ENCODE results near the gene VPS4B. TPM values are rescaled to one million over a fixed set of nuclear protein-coding genes. Genes with fewer than 3 reads are reported as not detected.
A peak's percentile ranks its signal among the peaks of the same experiment; 100 is the strongest.

Gene VPS4B
- total and polyA plus RNA-seq, 8 donors = 48.2 to 71.4 (median 54.5) TPM

DNA sequence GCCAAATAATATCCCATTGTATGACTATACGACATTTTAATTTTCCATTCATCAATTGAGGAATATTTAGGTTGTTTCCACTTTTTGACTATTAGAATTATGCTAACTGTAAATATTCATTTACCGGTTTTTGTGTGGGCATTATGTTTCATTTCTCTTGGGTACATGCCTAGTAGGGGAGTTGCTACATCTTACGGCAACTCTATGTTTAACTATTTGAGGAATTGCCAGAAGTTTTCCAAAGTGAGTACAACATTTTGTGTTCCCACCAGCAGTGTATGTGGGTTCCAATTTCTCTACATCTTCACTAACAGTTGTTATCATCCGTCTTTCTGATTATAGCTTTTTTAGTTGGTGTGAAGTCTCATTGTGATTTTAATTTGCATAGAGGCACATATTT lies 53.7 kb downstream of the VPS4B start:
- Histone ChIP-seq H3K4me3 (peak overlapping the region in 1 of 2 donors; percentile 69), H3K9me3 (no peaks in the 10 kb centered on the region), H3K27me3 (no peaks in the 10 kb centered on the region), H3K4me1 (peaks cover 0 to 31% of the 10 kb centered on the region in 2 donors), H3K36me3 (no peaks in the 10 kb centered on the region), H3K27ac (no peak overlapping the region)
- ATAC-seq (no peak), DNase-seq (no peak)
- TF ChIP-seq, protein P1, sequence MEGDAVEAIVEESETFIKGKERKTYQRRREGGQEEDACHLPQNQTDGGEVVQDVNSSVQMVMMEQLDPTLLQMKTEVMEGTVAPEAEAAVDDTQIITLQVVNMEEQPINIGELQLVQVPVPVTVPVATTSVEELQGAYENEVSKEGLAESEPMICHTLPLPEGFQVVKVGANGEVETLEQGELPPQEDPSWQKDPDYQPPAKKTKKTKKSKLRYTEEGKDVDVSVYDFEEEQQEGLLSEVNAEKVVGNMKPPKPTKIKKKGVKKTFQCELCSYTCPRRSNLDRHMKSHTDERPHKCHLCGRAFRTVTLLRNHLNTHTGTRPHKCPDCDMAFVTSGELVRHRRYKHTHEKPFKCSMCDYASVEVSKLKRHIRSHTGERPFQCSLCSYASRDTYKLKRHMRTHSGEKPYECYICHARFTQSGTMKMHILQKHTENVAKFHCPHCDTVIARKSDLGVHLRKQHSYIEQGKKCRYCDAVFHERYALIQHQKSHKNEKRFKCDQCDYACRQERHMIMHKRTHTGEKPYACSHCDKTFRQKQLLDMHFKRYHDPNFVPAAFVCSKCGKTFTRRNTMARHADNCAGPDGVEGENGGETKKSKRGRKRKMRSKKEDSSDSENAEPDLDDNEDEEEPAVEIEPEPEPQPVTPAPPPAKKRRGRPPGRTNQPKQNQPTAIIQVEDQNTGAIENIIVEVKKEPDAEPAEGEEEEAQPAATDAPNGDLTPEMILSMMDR (IDR thresholded peaks at IDR 0.05) = no peak
- intact Hi-C loops (cut with DNase I) = loop anchor here in 1 of 2 donors (10.0 kb wide), 1 partner anchor 56 kb away; the partner anchor contains the start of gene VPS4B

DNA sequence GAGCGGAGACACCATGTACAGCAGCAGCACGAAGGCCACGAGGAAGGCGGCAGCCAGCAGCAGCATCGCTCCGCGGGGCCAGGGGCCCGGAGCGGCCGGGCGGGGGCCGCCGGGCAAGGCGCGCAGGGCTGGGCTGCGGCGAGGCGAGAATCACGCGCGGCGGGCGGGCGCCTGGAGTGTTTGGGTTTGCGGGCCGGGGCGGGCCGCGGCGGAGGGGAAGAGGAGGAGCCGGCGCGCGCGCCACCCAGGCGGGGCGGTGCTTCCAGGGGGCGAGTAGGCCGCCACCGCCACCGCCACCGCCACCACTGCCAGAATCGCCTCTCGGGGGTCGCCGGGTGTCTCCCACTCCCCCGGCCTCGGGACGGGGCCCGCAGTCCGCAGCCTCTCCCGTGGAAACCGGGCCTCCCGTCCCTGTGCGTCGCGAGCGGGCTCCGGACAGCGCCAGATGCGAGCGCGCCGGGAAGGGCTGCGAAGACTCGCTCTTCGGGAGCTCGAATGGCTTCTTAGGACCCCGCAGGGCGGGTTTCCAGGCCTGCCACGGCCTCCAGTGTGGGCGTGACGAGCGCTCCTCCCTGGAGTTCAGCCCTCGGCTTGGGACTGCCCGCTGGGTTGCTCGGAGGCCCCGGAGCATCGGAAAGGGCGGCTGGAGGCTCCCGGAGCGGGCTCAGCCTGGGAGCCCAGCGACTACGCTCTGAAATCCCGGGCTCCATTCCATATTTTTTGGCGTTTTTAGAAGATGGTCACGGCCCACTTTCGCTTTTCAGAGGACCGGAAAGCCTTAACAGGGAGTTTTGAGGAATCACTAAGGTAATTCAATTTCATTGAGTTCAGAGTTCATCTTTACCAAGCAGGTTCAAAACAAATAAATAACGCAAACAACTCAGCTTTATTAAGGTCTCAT lies 55.0 kb downstream of the VPS4B start, which contains the start of gene KDSR:
Gene KDSR (minus strand): TSS at position 154 of the 901 bp plus-strand sequence. CDS start 88 bp downstream, at position 66.
- intact Hi-C loops (cut with DNase I) = loop anchor here in 1 of 2 donors (10.0 kb wide), 1 partner anchor 57 kb away; the partner anchor contains the start of gene VPS4B
- DNase-seq = peak; percentile 97 to 99 (median 98)
- no peaks in the 10 kb centered on the region for H3K27me3 ChIP-seq
- peak within 1 kb of the TSS; percentile 69 to 85 for H3K4me3 ChIP-seq
- peaks cover 0 to 5% of the 10 kb centered on the region in 2 donors for H3K36me3 ChIP-seq
- peak; percentile 97 for ATAC-seq
- peak within 1 kb of the TSS; percentile 92 to 99 for H3K27ac ChIP-seq
- H3K4me1 ChIP-seq = peaks cover 0 to 31% of the 10 kb centered on the region in 2 donors
- no peaks in the 10 kb centered on the region for H3K9me3 ChIP-seq
- TF ChIP-seq, protein P1 (IDR thresholded peaks at IDR 0.05) = no peak

DNA sequence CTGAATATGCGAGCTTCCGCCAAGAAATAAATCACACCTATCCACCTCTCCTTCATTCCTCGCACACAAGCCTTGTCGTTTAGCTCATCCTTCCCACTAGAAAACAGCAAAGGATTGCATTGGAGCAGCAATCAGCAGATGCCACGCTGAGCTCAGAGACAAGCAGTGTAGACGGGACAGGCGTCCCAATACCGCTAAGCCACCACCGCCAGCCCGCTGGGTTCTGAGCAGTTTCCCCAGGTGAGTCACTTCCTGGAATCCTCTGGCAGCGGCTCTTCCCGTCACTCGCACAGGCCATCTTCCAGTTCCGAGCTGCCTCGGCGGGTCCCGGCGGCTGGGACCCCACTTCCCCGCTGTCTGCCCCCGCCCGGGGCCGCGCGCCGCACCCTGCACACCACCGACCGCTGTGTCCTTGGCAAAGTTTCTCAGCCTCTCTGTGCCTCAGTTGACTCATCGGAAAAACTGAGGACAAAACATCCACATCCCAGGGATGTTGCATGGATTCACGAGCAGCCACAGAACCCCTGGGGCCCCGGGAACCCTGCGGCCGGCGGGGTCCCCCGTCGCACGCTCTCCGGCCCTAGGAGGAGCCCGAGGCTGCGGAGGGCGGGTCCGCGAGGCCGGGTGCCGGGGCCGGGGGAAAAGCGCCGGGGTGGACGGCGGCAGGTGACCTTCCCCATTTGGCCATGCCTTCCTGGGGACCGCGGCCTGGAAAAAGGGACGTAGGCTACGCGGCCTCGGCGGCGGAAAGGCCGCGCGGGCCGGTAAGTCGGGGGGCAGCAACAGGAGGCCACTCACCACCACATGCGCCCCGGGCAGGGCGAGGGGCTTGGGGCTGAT lies 55.8 kb downstream of the VPS4B start:
- ATAC-seq (peak; percentile 51), DNase-seq (peak; percentile 12 to 87 (median 42))
- Histone ChIP-seq H3K27me3 (no peaks in the 10 kb centered on the region), H3K4me3 (peak overlapping the region; percentile 69 to 85), H3K36me3 (peaks cover 0 to 14% of the 10 kb centered on the region in 2 donors), H3K9me3 (no peaks in the 10 kb centered on the region), H3K27ac (peak overlapping the region; percentile 92 to 99), H3K4me1 (peaks cover 0 to 31% of the 10 kb centered on the region in 2 donors)
- TF ChIP-seq, protein P1 (IDR thresholded peaks at IDR 0.05) = no peak
- intact Hi-C loops (cut with DNase I) = loop anchor here in 1 of 2 donors (10.0 kb wide), 1 partner anchor 58 kb away; the partner anchor contains the start of gene VPS4B

DNA sequence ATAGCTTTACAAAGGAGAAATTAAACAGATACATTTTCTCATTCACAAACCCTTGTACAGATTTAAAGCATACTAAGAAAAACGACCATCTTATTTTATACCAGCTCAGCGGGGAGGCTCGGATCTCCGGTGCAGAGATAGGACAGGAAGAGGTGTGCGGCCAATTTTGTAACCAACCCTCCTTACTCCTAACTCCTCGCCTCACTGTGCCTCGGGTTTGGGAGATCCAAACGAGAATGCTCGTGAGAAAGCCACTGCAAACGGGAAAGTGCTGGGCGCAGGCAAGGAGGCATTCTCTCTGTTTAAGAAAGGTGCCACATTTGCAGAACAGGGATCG lies 56.4 kb downstream of the VPS4B start:
- Histone ChIP-seq H3K27me3 (no peaks in the 10 kb centered on the region), H3K9me3 (no peaks in the 10 kb centered on the region), H3K36me3 (peaks cover 0 to 20% of the 10 kb centered on the region in 2 donors), H3K27ac (peak overlapping the region; percentile 92 to 99), H3K4me3 (peak overlapping the region; percentile 69 to 85), H3K4me1 (peaks cover 0 to 31% of the 10 kb centered on the region in 2 donors)
- TF ChIP-seq, protein P1 (IDR thresholded peaks at IDR 0.05) = no peak
- DNase-seq (peak in 1 of 4 donors; percentile 6), ATAC-seq (no peak)
- intact Hi-C loops (cut with DNase I) = loop anchor here in 1 of 2 donors (10.0 kb wide), 1 partner anchor 59 kb away; the partner anchor contains the start of gene VPS4B

All from left lung (tissue), 10 donors.